Liver (tissue), 3 donors: ENCODE measurements around the gene ASCC1.

Experiments used
- ATF3 ChIP-seq: IDR thresholded peaks from 2 replicates; pipeline ENCODE4 v1.6.1; 2016; ENCODE audit warnings: antibody characterized with exemption
- CTCF ChIP-seq: fragments of 150-350 bp; IDR thresholded peaks from 2 replicates; pipeline ENCODE4 v1.5.1; 2017; ENCODE audit warnings: improper control_type of control experiment, low read depth, low read length; ENCODE audit not compliant: missing input control
- FOXA1 ChIP-seq: IDR thresholded peaks from 2 replicates; pipeline ENCODE4 v1.6.1; 2016; ENCODE audit warnings: antibody characterized with exemption
- JUND ChIP-seq, 2 donors: IDR thresholded peaks; 2 replicates each; pipeline ENCODE4 v1.6.1; 2016; ENCODE audit warnings: antibody characterized with exemption in 2 of 2
- MAX ChIP-seq: IDR thresholded peaks from 2 replicates; pipeline ENCODE4 v1.6.1; 2016; ENCODE audit warnings: antibody characterized with exemption
- RAD21 ChIP-seq, 2 donors: IDR thresholded peaks; 2 replicates each; pipeline ENCODE4 v1.6.1; 2016; ENCODE audit warnings: antibody characterized with exemption in 2 of 2, mild to moderate bottlenecking in 2 of 2
- REST ChIP-seq: IDR thresholded peaks from 2 replicates; pipeline ENCODE4 v1.6.1; 2016; ENCODE audit warnings: antibody characterized with exemption, mild to moderate bottlenecking
- SP1 ChIP-seq: IDR thresholded peaks from 2 replicates; pipeline ENCODE4 v1.6.1; 2018; ENCODE audit warnings: antibody characterized with exemption, mild to moderate bottlenecking
- YY1 ChIP-seq: IDR thresholded peaks from 2 replicates; pipeline ENCODE4 v1.6.1; 2016; ENCODE audit warnings: antibody characterized with exemption, mild to moderate bottlenecking
- donor health status: healthy.
- donor health status: healthy.

GRCh38 chr10:72146559-72147323 lies 69.3 kb downstream of the ASCC1 start:
- no peak for TF ChIP-seq CTCF
- TF ChIP-seq YY1: no peak
- TF ChIP-seq RAD21 (IDR thresholded peaks at IDR 0.05): no peak
- TF ChIP-seq REST: no peak
- TF ChIP-seq SP1: no peak
- TF ChIP-seq ATF3: no peak
- TF ChIP-seq FOXA1: no peak
- TF ChIP-seq MAX: no peak
- no peak for TF ChIP-seq JUND (IDR thresholded peaks at IDR 0.05)
